Activated CD8-positive, alpha-beta memory T cell treated with anti-CD3 and anti-CD28 coated beads for 4 hours (primary cell): Measurements from ENCODE around the gene SEC62.

ENCODE experiments used
- DNase-seq, 2 donors: peaks; one replicate each; pipeline ENCODE4 v3.0.0-alpha.2; 2020; ENCODE audit warnings: low read depth in 2 of 2

The SEC62 gene, protein sequence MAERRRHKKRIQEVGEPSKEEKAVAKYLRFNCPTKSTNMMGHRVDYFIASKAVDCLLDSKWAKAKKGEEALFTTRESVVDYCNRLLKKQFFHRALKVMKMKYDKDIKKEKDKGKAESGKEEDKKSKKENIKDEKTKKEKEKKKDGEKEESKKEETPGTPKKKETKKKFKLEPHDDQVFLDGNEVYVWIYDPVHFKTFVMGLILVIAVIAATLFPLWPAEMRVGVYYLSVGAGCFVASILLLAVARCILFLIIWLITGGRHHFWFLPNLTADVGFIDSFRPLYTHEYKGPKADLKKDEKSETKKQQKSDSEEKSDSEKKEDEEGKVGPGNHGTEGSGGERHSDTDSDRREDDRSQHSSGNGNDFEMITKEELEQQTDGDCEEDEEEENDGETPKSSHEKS

DNA sequence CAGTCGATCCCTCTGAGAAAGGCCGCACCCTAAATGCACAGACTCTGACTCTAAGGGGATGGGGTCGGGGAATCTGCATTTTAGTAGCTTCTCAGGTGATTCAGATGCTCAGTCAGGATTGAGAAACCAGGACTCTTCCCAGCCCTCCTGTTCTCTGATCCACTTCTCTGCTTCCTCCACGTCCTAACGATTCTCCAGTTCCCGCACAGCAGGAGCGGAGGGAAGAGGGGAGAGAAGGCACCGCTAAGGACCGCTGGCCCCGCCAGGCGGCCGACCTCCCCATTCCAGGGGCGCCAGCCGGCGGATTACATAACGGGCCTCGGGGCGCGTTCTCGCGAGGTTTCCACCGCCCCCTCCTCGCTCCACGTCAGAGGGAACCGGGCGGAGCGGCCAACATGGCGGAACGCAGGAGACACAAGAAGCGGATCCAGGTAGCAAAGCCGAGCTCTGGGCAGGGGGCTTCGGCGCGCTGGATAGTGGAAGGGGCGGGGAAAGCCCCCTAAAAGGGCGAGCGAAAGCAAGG is at the start of gene SEC62:
Gene SEC62 (plus strand): TSS at position 380 of the 523 bp plus-strand sequence. CDS start 16 bp downstream, at position 396.
- DNase-seq: peak; percentile 88 to 93

DNA sequence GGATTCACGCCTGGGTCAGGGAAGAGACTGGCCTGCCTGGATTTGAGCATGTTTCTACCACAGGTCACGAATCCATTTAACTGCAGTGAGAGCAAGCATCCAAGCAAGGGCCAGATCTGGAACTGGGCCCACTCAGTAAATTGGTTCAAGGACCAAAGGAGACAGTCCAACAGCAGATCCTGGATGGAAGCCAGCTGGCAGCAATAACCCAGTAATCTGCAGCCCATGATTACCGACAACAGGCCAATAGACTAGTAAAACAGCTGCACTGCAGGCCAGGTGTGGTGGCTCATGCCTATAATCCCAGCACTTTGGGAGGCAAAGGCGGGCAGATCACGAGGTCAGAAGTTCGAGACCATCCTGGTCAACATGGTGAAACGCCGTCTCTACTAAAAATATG is 43.4 kb upstream of the SEC62 start:
- DNase-seq: no peak

DNA sequence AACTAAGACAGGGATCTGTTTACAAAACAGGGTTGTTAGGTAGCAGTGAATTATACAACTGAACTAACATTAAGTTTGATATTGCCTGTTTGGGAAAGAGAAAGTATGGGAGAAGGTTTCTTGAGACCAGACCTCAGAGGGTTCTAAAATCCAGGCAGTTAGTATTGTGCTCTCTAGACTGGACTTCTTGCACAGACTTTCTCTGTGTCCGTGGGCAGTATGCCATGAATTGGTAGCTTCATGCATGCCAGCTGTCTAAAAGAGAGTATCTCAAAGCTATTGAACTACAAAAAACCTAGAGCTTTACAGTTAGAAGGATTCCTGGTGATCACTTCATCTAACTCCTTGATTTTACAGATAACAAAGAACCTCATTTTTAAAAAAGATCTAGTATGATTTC is 42.8 kb upstream of the SEC62 start:
- no peak for DNase-seq

DNA sequence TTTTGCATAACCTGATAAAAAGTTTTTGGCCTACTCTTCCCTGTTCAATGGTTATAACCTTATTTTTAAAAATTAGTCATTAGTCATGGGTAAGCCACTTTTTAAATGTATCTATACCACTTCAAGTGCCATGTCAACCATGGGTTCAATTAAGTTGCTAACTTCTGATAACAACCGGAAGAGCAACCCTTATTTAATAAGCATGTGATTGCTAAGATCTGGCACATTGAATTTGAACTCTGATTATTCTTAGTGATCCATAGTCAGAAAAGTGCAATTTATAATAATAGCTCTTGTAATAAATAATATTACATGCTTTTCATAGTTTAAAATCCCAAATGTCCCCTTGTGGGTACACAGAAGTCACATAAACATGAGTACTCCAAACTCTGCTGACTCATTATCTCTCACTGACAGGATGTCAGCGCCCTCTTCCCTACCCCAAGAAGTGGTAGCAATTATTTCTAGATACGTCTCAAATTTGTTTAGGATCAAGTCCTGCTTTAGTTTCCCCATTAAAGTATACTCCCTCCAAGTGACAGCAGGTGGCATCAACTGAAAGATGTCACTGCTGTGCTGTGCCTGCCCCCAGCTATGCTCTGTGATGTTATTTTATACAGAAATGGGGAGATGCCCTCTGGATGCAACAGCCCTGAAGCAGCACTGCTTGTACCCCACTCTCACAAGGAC is 36.6 kb upstream of the SEC62 start:
- no peak for DNase-seq

DNA sequence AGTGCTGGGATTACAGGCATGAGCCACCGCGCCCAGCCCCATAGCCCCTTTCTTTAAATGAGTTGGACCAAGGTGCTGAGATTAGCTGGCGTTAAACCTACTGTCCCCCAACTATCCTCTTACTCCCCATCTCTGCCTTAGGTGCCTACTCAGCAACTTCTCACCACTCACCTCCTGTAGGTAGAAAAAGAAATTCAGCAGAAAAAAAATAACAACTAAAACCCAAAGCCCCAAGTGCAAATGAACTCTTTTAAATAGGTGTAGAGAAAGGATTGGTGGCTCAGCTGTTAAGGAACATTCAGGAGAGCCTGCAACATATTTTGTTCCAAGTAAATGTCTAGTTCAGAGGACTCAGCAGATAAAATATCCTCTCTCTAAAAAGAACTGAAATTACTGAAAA is 35.8 kb upstream of the SEC62 start:
- no peak for DNase-seq

DNA sequence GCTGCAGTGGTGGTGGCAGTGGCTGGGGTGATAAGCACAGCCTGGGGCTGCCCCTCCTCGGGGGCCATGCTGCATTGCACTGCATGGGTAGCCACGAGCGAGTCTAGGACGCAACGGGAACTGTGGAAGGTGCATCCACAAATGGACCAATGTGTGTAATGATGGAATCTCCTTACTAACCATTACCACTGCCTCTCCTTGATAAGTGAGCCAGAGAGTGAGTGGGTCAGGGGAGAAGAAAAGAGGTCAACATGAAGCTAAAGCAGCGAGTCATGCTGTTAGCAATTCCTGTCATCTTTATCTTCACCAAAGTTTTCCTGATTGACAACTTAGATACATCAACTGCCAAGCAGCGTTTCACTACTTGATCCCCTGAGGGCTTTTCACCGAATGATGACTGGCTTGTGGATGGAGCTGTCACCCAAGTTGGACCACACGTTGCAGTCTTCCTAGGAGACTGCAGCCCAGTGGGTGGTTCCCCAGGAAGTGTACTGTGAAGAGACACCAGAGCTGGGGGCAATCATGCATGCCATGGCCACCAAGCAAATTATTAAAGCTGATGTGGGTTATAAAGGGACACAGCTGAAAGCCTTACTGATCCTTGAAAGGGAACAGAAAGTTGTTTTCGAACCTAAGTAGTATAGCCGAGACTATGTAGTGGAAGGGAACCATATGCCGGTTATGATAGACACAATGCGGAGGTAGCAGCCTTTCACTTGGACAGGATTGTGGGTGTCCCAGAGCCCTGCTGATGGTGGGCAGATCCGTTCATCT is 34.7 kb upstream of the SEC62 start:
- DNase-seq: no peak

DNA sequence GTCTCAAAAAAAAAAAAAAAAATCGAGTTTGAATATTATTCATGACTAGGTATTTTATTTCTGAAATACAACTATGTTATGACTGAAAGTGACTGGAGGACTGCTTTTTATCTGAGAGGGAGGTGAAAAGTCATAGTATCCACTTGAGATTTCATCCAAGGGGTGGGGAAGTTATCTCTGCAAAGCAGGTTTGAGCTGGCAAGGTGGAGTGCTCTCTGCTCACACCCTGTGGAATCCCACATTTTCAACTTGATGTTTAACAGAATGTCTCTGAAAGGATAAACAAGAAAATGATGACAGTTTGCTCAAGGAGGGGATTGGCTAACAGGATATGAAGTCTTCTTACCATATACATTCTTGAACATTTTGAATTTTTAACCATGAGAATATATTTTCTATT is 27.3 kb upstream of the SEC62 start:
- no peak for DNase-seq

DNA sequence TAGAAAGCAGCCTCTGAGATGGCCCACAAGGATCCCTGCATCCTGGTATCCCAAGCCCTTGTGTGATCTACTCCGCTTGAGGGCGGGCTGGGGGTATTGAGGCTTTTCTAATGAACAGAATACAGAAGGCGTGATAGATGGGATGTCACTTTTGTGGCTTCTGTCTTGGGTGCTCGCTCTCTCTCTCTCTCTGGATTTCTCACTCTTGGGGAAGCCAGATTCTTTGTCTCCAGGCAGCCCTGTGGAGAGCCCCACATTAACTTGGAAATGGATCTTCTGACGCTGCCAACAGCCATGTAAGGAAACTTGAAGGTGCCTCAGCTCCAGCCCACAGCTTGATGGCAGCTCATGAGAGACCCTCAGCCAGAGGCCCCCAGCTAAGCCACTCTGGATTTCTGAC is 26.9 kb upstream of the SEC62 start:
- DNase-seq: no peak

DNA sequence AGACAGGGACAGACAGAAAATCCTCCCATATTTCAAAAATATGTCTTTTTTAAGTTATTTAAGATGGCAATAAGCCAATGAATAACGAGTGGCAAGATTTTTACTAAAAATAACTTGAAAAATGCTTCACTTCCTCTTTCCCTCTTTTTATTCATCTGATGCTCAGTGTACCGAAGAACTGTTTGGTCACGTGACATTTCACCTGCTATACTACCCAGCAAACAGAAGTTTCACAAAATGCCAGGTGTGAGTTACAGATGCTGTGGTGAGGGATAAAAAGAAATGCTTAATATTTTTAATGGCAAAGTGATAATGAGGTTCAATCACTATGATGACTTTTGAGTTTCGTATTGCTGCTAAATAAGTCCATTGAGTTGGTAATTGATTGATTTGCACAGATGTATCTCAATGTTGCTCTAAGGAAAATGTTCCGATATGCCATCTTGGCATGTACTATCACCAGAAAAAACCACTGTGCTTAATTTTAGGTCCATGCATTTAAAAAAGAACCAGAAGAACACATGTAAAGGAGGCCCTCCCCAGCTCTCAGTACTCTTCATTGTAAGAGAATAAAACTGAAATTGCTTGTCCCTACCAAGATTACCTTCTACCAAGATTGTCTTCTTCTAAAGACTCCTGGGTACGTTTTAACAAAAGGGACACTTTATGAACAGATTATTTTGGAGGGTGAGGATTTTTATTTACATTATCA is 26.0 kb upstream of the SEC62 start:
- DNase-seq: no peak

DNA sequence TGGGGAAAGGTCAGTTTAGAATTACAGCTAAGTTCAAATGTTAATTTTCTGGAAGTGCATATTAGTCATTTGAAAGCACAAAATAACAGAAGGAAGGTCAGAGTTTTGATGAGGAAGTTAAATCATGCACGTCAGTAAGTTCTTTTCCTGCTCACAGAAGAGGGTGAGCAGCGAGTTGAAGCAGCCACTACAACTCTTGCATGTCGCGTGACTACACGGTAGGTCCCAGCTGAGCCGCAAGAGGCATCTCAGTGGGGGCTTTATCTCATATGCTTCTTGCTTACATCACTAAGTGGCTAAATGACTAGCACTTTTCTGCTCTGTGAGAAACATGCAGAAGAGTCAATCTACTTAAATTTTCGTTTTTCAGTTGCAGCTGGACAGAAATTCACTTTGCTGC is 21.3 kb upstream of the SEC62 start:
- DNase-seq: no peak

DNA sequence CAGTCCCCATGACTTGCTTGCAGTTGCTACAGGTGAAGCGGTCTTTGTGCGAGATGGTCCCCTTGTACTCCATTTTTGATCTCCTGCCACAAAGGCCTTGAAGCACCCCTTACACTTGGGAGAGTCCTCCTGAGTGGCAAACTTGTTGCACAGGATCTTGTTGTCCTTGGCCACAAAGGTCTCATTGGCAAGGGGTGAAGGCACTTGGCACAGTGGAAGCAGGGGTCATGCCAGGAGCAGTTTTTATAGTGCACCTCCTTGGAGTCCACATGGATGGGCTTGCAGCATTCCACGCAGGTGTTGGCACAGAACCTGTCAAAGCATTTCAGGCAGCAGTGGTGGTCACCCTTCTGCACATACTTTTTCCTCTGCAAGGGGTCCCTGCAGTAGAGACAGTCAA is 20.3 kb upstream of the SEC62 start:
- no peak for DNase-seq

DNA sequence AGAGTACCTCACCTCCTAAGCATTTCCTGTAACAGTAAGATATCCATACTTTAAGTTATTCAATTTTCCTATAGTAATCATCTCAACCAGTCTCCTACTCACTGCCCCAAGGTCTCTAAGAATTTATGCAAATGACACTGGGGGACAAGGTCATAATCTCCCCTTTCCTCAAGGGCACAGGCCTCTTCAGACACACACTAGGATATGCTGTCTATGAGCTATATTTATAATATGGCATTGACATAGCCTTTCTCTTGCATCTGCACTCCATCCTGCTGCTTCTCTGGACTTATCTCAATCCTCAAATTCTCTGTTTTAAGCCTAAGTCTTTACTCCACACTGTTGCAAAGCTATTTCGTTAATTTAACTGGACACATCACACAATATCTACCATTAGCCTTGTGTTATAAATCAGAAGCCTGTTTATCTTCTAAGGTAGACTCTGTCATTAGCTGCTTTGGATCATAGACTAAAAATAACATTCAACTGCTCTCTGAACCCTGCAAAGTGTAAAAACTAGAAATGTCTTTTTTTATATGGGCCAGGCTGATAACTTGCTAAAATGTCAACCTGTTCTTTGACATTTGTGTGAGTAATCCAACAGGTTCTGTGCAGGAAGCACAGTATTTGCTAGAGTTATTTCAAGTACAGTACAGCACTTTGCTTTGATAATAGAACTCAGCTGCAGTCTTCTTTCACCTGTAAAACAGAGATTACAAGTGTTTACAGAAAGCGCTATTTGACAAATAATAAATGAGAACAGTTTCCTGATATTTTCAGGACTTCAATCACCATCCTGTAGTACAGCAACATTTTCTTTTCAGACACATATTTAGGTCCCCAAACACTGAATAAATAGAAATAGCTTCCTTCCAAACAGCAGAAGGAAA is 17.8 kb upstream of the SEC62 start:
- DNase-seq: no peak

DNA sequence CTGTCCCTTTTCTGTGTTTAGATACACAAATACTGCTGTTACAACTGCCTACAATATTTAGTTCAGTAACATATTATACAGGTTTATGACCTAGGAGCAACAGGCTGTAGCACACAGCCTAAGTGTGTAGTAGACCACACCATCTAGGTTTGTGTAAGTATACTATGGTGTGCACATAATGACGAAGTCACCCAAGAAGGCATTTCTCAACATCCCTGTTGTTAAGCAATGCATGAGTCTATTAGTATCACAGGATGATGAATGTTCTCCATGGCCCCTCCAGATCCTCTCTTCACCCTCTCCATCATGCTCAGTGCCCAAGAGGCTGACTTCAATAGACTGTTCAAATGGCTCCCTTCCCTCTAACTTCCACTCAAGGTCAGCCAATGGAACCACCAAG is 14.6 kb upstream of the SEC62 start:
- DNase-seq: no peak

DNA sequence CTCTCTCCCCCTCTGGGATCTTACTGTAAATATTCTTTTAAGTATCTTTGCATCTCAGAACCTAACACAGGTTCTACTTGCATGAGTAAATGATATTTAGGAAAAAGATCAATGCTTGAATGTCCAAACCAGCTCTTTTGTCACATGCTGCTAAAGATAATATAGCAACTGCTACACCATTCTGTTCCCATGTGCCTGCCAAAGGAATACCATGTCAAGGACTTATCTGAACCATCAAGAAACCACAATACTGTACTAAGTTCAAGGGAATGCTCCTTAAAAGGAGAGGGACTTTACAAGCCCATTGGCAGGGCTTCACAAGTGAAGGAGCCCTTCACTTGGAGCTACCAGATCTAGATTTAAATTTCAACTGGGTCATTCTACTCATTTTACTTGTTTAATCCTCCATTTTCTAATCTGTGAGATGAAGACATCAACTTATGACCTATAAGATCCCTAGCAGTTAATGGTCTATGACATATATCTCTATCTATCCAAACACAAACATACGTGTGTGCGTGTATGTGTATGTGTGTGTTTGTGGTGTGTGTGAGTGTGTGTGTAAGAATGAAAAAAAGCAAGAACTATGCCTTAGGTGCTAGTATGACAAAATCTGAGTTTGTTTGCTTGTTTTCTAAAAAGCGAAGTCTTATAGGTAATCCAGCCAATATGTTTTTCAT is 13.0 kb upstream of the SEC62 start:
- no peak for DNase-seq

DNA sequence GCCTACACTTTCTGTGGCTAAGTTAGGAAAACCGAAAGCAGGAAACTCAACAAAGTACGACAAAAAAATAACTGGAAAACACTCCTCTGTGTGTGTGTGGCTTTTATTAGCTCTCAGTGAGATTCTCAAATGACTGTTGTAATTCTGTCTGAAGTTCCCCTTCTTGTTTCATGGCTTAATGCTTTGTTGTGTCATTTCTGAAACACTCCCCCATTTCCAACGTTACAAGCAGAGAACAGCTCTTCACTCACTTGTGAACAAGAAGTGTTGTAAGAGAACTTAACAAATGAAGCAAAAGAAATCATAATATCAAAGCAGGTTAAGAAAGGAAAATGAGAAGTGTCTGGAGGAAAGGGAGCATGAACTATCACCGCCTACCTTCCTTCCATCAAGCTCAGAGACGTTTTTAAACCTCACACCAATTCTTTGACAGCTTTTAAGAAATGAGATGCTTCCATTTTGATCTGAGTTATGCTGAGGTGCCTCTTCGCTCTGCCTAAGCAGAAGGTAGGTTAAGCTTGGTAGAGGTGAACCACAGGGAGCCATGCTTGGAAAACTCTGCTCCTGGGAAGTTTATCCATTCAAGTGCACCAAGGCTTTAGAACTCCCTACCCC is 12.4 kb upstream of the SEC62 start:
- no peak for DNase-seq

DNA sequence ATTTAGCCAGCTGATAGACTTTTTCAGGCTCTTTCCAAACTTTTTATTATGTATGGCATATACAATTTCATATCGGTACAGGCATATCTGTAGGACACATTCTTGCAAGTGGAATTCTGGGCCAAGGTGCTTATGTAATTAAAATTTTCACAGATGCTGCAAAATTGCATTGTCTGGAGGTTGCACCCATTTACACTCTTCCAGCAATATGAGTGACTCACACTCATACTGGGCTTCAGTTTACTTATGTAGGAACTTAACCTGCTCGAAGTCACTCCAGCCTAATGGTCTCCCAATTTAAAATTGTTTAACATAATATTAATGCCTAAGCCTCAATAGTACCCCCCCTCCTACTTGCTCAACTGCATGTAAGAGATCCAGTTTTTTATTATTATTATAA is 11.2 kb upstream of the SEC62 start:
- no peak for DNase-seq

DNA sequence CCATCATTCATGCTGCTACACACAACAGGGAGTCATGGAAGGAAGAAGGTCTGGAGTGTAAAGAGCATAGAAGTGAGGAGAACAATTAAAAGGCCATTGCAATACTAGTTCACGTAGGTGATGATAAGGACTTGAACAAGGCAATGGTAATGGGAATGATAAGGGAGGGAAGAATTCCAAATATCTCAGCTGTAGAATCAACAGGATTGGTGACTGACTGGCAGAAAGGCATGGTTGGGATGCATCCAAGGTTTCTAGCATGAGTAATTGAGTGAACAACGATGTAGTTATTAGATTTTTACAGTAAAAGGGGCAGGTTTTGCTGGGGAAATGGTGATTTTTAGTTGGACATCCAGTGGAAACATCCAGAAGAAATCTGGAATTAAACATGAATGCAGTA is 2.4 kb upstream of the SEC62 start:
- no peak for DNase-seq

DNA sequence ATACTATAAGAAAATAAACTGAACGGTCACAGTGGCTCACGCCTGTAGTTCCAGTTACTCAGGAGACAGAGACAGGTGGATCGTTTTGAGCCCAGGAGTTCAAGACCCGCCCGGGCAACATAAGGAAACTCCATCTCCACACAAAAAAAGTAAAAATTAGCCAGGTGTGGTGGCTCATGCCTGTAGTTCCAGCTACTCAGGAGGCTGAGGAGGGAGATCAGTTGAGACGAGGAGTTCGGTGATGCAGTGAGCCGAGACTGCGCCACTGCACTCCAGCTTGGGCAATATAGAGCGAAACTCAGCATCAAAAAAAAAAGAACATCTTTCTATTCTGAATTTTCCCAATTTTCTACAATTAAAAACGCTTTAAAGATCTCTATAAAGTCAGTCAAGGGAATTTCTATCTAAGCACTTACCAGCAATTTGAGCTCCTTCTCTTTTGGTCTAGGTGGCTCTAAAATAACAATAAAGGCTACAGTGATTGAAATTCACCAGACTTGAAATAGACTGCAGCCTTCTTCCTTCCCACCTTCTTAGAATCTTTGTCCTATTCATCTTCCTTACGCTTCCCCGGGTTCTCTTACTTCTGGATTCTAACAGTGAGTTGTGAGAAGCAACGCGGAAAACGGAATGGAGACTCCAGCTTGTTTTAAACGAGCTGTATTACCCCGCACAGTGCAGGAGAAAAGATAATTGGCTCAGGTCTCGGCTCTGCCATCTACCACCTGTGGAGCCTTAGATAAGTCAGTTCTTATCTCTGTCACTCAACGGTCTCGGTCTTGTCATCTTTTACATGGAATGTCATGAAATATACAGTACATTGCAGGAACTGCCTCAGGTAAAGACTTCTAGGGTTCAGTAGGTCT is 812 bp upstream of the SEC62 start:
- DNase-seq: no peak
